HL-60/S4 (cell line): Measurements from ENCODE around the gene RTL9.

Experiments
- in situ Hi-C: fragments of 300-500 bp; cut with MboI; formaldehyde crosslinking; loops from 2 replicates; pipeline ENCODE4 v1.14.3; 2022; ENCODE audit warnings: low sequenced_read_pairs

RTL9 gene

DNA sequence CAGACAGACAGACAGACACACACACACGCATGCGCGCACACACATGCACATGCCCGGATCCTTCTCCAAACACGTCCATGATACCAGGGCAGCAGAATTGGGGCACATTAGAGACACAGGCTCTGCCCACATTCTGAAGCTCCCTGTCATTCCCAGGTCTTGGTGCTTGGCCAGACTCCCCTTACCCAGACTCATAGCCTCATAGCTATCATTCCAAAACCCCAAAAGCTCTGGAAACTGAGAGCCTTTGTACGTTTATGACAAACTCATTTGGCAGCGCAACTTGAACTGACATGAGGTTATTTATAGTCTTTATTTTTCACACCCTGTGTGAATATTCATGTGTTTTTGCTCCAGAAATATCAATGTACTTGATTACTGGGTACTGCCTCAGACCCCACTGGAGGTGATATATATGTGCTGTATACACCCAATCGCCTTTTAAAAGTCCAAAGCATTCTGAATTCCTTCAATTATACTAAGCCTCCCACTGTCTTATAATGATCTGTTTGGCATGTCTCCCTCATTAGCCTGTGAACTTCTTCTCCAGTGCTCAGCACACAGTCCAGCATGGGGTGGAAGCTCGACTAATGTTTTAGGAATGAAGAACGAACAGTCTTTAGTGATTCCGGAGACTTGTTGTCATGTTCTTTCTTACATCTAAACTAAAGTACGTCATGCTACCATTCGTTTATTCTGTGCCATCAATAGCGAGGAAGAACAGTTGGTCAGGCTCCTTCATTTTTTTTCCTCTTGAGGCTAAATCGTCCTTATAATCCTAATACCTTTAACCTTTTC lies 45.0 kb downstream of the RTL9 start:
- in situ Hi-C loops, result loop anchor here (25.0 kb wide), 1 partner anchor 491 kb away; no protein-coding TSS in a partner anchor

DNA sequence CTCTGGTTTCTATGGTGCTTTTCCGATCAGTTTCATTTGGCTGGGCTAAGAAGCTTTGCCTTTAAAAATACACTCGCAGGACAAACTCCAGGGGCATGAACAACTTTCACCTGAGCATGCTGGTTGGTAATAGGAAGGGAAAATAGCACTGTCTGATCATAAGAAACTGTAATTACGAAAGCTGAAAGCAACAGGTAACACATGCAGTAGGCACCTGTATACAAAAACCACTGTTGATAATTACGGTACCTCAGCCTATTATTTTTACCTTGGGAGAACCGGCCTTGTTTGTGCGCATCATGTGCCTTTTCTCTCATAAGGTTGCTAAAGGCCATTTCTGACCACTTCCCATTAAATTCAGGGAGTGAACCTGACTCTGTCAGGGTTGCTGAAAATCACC lies 45.7 kb downstream of the RTL9 start:
- in situ Hi-C loops, result loop anchor here (25.0 kb wide), 1 partner anchor 492 kb away; no protein-coding TSS in a partner anchor

DNA sequence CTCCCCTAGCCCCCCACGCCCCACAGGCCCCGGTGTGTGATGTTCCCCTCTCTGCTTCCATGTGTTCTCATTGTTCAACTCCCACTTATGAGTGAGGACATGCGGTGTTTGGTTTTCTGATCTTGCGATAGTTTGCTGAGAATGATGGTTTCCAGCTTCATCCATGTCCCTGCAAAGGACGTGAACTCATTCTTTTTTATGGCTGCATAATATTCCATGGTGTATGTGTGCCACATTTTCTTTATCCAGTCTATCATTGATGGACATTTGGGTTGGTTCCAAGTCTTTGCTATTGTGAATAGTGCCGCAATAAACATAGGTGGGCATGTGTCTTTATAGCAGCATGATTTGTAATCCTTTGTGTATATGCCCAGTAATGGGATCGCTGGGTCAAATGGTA lies 47.6 kb downstream of the RTL9 start:
- in situ Hi-C loops, result loop anchor here (5.0 to 25.0 kb wide), 2 partner anchors 249 to 494 kb away; no protein-coding TSS in a partner anchor

DNA sequence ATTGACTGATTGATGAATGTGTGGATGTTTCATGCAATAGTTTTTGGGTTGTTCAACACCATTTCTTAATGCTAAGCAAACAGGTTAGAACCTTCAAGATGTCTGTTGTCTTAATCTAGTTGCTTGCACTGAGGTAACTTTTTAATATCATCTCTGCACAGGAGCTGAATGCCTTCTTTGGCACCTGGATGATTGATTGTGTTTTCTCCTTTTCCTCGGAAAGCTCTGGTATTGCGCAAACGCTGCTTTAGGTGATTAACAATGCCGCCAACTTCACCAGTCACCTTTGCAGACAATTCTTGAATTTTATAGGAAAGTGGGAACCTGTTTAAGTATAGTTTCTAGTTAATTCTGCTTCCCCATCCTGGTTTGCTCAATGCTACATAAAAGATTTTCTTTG lies 48.2 kb downstream of the RTL9 start:
- in situ Hi-C loops, result loop anchor here (5.0 to 25.0 kb wide), 2 partner anchors 250 to 495 kb away; no protein-coding TSS in a partner anchor

DNA sequence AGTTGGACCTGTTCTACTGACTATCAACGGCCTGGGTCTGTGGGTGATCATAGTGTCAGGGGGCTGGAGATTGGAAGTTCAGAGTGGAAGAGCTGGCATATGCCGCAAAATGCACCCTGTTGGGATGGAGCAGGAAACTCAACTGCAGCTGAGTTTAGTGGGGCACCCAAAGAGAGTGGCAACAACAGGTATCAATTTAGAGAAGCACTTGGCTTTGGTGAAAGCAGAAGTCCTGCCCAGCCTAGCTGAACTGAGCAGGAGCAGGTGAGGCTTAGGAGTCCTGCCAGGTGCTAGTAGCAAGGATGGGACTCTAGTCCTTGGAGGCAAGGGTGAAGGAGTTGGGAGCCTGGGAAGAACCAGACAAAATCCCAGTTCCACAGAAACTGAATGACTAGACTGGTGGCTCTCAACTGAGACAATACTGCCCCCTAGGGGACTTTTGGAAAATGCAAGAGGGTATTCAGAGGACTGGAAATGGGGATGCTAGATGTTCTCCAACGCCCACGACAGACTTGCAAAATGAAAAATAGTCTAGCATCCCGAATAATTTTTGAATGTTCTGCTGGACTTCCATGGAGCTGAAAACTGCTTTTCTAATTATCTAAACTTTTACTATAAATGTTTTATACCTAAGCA lies 49.4 kb downstream of the RTL9 start:
- in situ Hi-C loops, result loop anchor here (5.0 to 25.0 kb wide), 2 partner anchors 251 to 496 kb away; no protein-coding TSS in a partner anchor
